Stimulated activated CD8-positive, alpha-beta memory T cell treated with anti-CD3 and anti-CD28 coated beads, Interleukin-15, amount 100 ng/mL, for 48 hours (primary cell): Measurements from ENCODE around the gene RAD9A.

ENCODE experiments used
- DNase-seq, 2 donors: peaks; one replicate each; pipeline ENCODE4 v3.0.0-alpha.2; 2020; ENCODE audit warnings: low read depth in 2 of 2

Gene RAD9A

DNA sequence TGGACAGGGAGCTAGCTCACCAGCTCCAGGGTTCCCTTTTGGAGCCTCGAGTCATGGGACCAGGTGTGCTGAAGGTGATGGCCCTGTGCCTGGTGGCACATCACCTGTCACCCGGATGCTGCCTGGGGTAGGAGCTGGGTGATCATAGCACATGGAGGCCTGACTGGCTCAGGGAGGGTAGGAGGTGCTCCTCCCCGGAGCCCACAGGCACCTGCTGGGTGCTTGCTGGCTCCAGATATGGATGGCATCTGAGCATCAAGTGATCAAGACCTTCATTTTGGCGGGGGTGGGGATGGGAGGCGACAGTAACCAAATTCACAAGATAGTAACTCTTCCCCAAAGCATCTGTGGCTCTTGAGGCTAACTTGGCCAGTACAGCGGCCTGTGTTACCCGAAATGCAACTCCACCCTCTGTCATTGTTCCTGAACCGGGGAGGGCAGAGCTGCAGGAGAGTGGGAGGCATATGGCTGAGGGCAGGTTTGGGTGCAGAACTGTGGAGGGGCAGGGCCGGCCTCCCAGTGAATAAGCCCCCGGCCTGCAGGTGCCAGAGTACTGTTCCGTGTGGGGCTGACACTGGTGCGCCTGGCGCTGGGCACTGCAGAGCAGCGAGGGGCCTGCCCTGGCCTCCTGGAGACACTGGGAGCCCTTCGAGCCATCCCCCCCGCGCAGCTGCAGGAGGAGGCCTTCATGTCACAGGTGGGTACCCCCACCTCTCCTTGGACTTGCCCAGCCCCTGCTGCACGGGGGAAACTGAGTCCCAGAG is 16.8 kb downstream of the RAD9A start:
- no peak for DNase-seq

DNA sequence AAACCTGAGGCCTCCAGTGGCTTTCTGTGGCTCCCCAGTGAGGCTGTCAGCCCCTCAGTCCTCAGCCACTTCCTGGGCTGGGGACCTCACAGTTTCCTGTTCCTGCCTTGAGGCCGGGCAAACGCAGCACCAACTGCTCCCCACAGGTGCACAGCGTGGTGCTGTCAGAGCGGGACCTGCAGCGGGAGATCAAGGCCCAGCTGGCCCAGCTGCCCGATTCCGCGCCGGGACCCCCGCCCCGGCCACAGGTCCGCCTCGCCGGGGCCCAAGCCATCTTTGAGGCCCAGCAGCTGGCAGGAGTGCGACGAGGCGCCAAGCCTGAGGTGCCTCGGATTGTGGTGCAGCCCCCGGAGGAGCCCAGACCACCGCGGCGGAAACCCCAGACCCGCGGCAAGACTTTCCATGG is 17.5 kb downstream of the RAD9A start:
- DNase-seq = peak; percentile 65 to 74

DNA sequence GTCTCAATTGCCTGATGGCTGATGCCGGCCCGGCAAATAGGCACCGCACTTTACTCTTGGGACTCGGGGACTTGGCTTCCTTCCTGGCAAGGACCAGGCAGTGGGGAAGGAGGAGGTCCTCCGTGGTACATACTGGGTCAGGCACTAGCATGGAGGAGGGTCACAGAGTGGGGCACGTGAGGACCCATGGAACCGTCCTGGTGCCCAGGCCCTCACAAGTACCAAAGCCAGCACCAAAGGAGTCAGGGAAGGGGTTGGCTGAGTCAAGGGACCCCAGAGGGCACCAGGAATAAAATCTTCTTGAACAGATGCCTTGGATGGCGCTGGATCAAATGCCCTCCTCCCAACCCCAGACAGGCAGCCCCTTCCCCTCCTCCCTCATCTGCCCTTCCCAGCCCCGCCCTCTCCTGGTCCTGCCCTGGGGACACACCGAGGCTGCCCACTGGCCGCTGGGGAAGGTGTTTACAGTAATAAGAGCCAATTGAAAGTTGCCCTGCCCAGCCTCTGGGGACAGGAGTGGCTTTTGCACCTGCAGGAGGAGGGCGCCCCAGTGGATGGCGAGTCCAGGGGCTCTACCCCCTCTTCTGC is 18.1 kb downstream of the RAD9A start:
- DNase-seq = no peak

DNA sequence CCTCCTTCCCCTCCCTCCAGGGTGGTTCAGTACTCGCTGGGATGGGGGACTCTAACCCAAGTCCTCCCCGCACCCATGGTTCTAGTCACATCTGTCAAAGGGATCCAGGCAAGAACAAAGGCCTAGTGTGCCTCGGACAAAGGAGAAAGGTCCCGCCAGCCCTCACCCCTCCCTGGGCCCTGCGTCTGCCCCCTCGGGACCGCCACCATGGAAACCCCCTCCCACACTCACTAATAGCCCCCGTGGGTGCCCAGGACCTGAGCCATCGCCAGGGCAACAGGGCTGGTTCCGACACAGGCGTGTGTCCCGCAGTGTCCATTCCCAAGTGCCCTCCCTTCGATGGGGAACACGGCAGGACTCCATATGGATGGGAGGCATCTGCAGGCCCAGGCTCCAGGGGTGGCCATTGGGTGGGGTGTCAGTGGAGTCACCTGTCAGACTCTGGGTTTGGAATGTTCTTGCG is 18.6 kb downstream of the RAD9A start:
- DNase-seq = no peak

DNA sequence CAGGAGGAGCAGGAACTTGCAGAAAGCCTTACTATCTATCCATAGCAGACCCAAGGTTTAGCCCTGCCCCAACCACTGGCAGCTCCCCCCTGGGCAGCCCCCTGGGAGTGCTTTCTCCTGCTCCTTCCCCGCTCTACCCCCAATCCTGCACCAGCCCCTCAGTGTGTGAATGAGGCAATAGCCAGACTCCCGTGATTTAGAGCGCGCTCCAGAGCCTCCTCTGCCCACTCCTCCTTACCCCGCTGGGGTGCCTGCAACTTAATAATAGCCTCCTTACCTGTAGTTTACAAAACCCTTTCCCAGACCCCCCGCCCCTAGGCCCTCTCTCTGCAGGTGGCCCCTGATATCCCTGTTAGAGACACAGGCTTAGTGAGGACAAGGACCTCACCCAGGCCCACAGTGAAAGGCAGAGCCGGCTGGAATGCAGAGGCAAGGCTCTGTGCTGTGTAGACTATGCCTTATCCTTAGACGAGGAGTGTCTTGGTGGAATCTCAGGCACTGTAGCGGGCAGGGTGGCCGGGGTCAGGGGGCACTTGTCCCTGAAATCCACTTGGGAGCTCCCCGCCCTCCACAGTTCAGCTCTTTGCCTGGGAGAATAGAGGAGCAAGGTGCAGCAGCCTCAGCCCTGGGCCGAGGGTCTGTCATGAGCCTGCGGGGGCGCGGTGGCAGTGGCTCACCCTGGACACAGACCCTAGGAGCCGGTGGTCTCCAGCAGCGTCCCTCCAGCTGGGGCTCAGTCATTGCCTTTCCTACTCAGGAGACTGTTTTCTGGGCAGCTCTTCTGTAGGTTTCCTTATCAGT is 19.4 kb downstream of the RAD9A start:
- DNase-seq = no peak

DNA sequence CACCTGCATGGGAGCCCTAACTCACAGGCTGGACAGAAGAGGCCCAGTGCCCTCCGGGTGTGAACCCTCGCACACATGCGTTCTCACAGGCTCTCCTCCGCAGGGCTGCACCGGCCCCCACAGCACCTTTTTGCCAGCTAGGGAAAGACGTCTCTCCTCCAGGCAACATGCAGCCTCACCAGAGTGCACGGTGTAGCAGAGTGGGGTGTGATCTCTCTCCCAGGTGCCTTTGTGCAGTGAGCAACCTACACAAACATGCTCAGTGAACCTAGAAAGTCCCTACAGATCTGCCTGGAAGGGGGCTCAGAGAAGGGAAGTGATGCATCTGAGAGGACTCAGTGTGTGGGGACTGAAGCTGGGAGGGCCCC is 20.0 kb downstream of the RAD9A start:
- no peak for DNase-seq

DNA sequence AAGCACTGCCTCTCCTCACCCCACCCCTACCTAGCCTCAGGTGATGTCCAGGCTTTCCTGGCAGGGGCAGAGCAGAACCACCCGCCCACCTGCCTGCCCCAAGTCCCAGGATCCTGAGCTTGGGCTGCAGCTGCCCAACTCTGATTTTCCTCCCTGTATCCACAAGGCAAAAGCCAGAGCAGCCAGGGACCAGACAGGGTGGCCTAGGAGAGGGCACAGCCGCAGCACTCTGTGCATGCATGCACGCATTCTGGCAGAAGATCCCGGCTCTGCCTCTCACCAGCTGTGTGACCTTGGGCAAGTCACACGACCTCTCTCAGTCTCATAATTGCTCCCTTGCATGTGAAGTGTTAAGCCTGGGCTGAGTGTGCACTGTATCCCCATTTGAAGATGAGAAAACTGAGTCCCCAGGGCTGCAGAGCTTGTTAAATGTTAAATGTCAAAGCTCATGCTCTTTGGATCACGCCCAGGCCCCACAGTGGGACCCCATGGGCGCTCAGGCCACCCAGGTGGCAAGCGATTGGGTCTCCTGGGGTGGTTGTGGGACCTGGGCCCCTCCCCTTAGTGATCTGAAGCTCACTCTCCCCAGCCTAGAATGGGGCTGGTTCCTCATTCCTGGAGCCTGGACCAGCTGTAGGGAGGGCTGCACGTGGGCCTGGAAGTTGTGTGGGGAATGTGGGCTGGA is 20.9 kb downstream of the RAD9A start:
- DNase-seq = no peak

DNA sequence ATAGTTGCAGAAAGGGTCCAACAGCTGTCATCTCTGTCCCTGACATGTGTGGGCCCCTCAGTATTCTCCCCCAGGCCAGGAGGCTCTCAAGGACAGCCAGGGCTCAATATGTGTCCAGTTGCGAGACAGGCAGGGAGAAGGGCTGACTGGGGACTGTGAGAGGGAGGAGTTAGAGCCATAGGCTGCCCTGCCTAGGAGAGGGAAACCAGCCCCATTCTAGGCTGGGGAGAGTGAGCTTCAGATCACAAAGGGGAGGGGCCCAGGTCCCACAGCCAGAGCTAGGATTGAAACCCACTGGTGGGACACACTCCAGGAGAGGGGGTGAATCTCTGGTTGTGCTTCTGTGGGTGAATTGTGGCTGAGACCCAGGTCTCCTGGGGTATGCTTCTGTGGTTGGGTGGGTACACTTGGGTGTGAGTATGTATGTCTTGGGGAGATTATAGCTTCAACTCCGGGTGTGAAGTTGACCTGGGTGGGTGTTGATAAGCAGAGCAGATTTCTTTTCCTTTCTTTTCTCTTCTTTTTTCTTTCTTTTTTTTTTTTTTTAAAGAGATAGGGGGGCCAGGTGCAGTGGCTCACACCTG is 21.6 kb downstream of the RAD9A start:
- DNase-seq = no peak

DNA sequence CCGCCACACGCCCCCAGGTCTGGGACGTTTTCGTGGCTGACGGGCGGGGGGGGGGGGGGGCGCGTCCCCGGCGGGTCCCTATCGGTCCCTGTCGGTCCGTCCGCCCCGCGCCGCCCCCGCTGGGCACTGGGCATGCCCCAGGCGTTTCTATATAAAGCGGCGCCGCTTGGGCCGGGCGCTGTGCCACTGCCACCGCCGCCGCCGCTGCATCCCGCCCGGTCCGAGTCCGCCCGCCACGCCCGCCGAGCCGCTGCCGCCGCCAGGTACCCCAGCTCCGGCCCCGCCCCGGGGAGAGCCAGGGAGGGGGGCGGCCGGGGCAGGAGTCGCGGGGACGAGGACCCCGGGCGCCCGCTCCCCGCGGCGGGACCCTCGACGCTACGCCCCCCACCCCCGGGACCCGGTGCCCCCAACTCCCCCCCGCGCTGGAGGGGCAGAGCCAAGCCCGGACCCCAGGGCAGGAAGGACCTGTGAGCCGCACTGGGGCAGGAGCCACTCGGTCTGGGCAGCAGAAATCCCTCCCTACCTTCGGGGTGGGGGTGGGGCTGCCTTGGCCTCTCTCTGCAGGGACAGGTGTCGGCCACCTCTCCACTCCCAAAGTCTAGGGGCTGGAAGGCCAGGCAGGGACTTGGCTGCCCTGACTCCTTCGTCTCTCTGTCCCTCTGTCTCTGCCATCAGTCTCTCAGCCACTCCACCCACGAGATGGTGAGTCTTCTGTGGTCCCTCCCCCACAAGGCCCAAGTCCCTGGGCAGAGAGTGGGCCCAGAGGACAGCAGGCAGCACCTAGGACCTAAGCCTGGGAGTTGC is 23.9 kb downstream of the RAD9A start, which contains the start of gene CARNS1:
Gene CARNS1, plus strand, starts transcription at position 178 of the 804 bp plus-strand sequence. Its CDS starts 522 bp downstream, at position 700.
- no peak for DNase-seq

DNA sequence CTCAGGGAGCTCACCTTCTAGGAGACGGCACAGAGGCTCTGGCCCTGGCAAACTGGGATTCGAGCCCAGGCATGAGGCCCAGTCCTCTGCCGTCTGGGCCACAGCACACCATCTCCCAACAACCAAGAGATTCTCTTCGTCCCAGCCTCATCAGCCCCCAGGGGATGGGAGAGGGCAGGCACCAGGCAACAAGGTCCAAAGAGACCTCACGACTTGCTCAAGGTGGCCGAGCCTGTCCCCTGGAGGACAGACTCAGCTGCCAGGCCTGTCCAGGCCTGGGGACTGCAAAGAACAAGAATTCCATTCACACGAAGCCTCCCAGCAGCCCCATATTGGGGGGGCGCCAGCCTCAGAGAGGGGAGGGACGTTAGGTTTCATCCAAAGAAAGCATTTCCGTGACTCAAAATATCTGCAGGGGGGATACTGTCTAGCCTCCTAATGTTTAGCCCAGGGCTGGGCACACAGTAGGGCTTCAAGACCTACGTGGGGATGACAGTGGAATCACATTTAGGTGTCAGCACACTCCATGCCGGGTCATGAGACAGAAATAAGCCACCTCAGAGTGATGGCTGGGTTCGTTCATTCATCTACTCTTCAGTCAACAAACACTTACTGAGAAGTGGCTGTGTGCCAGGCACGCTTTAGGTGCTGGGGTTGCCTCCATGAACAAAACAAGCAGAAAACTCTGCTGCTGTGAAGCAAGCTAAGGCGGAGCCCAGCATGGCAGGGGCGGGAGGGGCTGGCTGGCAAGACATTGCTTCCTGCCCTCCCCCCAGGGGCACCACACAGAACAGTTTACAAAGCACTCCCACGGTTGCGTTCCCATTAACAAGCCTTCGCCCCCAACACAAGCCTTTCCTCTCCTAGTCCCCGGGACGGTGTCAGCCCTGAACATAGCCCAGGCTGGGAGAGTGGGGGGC is 24.9 kb downstream of the RAD9A start:
- DNase-seq = no peak

DNA sequence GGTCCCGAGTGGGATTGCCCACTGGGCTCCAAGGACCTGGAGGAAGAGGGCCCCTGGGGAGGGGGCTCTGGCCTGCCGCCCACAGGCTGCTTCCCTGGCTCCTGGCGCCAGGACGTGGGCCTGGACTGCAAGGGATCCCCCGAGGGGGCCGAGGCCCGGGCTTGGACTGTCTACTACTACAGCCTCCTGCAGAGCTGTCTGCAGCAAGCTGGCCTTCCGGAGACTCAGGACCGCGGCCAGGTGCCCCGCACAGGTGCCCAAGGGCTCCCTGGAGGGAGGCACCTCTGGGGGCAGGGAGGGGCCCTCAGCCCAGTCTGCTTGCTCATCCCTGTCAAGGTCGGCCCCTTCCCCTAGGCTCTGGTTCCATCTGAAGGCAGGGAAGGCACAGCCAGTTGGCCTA is 25.6 kb downstream of the RAD9A start:
- no peak for DNase-seq

DNA sequence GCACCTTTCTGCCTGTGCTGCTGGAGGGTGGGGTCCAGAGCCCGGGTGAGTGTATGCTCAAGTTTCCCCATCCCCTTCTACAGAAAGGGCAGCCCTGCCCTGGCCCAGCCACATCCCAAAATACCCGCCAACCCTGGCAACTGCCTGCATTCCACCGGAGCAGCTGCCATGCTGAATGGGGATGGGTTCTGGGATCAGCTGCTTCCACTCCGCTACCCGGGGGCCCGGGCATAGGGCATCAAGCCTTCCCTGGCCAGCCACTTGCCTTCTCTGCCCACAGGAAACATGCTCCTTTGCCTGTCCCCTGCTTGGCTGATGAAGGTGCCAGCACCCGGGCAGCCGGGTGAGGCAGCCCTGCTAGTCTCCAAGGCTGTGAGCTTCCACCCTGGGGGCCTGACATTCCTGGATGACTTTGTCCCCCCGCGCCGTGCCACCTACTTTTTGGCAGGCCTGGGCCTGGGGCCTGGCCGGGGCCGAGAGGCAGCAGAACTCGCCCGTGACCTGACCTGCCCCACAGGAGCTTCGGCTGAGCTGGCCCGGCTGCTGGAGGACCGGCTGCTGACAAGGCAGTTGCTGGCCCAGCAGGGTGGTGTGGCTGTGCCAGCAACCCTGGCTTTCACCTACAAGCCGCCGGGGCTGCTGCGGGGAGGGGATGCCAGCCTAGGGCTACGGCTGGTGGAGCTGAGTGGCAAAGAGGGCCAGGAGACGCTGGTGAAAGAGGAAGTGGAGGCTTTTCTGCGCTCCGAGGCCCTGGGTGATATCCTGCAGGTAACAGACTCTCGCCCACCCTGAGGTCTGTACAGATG is 26.9 kb downstream of the RAD9A start:
- no peak for DNase-seq

DNA sequence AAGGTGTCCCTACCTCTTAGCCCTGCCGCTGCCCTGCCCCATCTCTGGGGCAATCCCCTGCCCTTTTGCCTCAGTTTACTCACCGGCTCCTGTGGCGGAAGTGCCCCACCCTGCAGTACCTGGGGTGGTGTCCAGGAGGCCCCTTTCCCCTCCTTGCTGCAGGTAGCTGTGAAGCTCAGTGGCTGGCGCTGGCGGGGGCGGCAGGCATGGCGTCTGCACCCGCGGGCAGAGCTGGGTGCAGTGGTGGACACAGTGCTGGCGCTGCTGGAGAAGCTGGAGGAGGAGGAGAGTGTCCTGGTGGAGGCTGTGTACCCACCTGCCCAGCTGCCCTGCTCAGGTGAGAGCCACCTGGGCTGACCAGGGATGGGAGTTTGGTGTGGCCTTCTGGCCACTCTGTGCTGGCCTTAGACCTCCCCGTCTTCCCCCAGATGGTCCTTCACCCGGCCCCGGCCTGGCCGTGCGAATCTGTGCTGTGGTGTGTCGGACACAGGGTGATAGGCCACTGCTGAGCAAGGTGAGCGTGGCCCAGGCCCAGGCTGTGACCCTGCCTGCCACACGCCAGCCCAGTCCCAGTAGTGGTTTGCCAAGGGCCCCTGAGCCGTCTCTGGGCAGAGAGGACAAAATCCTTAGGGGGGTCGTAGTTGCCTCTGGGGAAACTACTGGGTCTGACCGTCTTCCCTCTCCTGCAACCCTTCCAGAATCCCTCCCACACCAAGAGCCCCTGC is 27.7 kb downstream of the RAD9A start:
- no peak for DNase-seq

DNA sequence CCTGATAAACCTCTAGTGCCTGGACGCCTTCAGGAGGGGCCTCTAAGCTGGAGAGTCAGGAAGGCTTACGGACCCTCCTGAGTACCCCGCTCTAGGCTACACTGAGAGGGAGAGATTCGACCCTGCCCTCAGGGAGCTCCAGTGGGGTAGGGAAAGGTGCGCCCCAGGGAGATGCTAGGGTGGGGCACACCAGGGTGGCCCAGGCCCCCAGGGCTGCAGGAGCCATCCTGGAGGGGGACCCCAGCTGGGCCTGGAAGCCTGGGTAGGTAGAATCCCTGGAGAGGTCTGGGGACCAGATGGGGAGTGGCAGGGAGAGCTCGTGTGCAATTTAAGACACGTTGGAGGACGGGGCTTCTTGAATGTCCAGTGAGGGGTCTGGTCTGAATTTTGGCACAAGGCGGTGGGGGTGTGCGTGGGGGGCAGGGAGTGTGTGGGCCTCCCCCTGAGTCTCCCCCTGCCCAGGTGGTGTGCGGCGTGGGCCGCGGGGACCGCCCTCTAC is 28.4 kb downstream of the RAD9A start:
- DNase-seq = no peak

DNA sequence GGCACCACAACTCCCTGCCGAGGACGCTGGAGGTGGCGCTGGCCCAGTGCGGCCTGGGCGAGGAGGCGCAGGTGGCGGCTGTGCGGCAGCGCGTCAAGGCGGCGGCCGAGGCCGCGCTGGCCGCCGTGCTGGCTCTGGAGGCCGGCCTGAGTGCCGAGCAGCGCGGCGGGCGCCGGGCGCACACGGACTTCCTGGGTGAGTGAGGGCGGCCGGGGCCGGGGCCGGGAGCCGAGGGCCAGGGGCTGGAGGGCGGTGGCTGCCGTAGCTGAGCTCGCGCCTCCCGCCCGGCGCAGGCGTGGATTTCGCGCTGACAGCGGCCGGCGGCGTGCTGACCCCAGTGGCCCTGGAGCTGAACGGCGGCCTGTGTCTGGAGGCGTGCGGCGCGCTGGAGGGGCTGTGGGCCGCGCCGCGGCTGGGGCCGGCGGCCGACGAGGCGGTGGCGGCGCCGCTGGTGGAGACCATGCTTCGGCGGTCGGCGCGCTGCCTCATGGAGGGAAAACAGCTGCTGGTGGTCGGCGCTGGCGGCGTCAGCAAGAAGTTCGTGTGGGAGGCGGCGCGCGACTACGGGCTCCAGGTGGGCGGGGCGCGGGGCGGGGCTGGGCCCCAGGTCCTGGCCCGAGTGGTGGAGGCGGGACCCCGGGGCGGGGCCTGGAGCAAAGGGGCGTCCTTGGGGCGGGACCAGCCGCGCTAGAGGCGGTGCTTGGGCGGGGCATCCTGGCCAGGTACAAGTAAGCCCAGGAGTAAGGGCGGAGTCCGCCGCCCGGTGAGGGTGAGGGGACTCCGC is 29.1 kb downstream of the RAD9A start:
- peak; percentile 97 to 99 for DNase-seq

DNA sequence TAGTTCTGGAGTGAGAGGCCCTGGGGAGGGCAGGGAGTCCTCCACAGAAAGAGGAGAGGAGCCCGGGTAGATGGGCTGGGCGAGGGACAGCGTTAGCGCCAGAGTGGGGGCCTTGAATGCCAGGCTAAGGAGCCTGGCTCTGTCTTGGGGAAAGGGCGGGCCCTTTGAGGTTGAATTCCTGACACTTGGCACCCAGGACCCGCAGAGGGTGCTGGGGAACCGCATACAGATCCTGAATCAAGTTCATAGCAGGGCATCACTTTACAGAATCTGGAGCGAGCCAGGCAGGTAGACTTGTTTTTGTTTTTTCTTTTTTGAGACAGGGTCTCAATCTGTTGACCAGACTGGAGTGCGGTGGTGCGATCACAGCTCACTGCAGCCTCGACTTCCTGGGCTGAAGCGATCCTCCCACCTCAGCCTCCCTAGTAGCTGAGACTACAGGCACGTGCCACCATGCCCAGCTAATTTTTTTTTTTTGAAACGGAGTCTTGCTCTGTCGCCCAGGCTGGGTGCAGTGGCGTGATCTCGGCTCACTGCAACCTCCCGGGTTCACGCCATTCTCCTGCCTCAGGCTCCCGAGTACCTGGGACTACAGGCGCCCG is 29.7 kb downstream of the RAD9A start:
- DNase-seq = no peak

DNA sequence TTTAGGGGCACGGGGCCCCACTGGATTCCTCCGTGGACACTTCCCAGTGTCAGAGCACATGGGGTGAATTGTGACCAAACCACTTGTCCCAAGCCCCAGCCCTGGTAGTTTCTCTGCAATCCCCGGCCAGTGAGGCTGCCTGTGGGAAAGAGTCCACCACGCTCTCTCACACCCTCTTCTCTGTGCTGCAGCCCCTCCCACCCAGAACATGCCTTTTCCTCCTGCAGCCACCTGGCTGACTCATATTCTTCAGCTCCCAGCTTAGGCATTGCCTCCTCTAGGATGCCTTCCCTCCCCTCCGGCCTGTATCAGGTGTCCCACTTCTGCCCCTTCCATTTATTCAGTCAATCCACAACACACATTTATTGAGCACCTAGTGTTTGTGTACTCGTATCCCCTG is 31.1 kb downstream of the RAD9A start:
- DNase-seq = no peak
